DOHH2 (cell line): ENCODE data around the gene LRRC4C.

Experiments used
- CTCF ChIP-seq: fragments of 200-600 bp; sonication (generic); IDR thresholded peaks from one replicate; pipeline ENCODE4 v1.5.1; 2014; ENCODE audit warnings: antibody characterized with exemption, mild to moderate bottlenecking, low read depth, low read length; ENCODE audit not compliant: poor library complexity, severe bottlenecking
- EZH2phosphoT487 ChIP-seq: fragments of 200-600 bp; sonication (generic); IDR thresholded peaks from 2 replicates; pipeline ENCODE4 v1.6.1; 2017; ENCODE audit warnings: borderline replicate concordance, mild to moderate bottlenecking, antibody characterized with exemption, low read length, moderate library complexity, mixed read lengths

GRCh38 chr11:41307296-41308080 lies 152.0 kb downstream of the LRRC4C start:
- TF ChIP-seq CTCF (no peak), EZH2phosphoT487 (no peak)
